Parietal lobe (tissue), 1 donor: ENCODE measurements around the gene RS1. TPM values are rescaled to one million over a fixed set of nuclear protein-coding genes. Genes with fewer than 3 reads are reported as not detected.

Source experiments
- total RNA-seq: library from RNA; depleted of rRNA; stranded (reverse); fragments of >200 nt; gene quantifications from one replicate; pipeline ENCODE4 v1.2.3, GENCODE V29; 2014

RS1 gene
- not detected for total RNA-seq

GRCh38 chrX:18672008-18672407 lies at the start of gene RS1:
Gene RS1 (minus strand): TSS chrX:18672108. CDS start chrX:18672068, 40 bp downstream.

GRCh38 chrX:18707426-18708049 lies 35.6 kb upstream of the RS1 start, which contains the start of gene PPEF1:
Gene PPEF1 (plus strand): TSS chrX:18707645. CDS start chrX:18707781, 136 bp downstream.

Other genes with a start within 250 kb of the RS1 start
- gene CDKL5, start 246.5 kb downstream of the RS1 start, total RNA-seq = 92.6 TPM
- 29.7 TPM for gene PPEF1, start 35.5 kb upstream of the RS1 start, total RNA-seq